ENCODE measurements around the gene GHR.

The GHR gene

GRCh38 chr5:42612750-42613366 is 189.6 kb downstream of the GHR start:
- DNase-seq: no peak

GRCh38 chr5:42614509-42614908 is 191.3 kb downstream of the GHR start:
- DNase-seq: no peak

GRCh38 chr5:42620579-42621216 is 197.5 kb downstream of the GHR start:
- no peak for DNase-seq

- DNase-seq: no peak
Measured at GRCh38 chr5:42621242-42621641, 198.0 kb downstream of the GHR start.

GRCh38 chr5:42621662-42622061 is 198.4 kb downstream of the GHR start:
- DNase-seq: no peak

GRCh38 chr5:42624912-42625311 is 201.7 kb downstream of the GHR start:
- no peak for DNase-seq

- DNase-seq: no peak
Measured at GRCh38 chr5:42626462-42626861, 203.2 kb downstream of the GHR start.

- DNase-seq: no peak
Measured at GRCh38 chr5:42628821-42629220, 205.6 kb downstream of the GHR start.

GRCh38 chr5:42629284-42629683 is 206.0 kb downstream of the GHR start:
- DNase-seq: no peak

- DNase-seq: no peak
Measured at GRCh38 chr5:42631241-42631640, 208.0 kb downstream of the GHR start.

GRCh38 chr5:42632354-42632900 is 209.2 kb downstream of the GHR start:
- DNase-seq: no peak

GRCh38 chr5:42634575-42634974 is 211.3 kb downstream of the GHR start:
- DNase-seq: no peak

GRCh38 chr5:42636425-42636824 is 213.2 kb downstream of the GHR start:
- DNase-seq: no peak

GRCh38 chr5:42636946-42637345 is 213.7 kb downstream of the GHR start:
- no peak for DNase-seq

GRCh38 chr5:42638972-42639371 is 215.7 kb downstream of the GHR start:
- no peak for DNase-seq

- DNase-seq: no peak
Measured at GRCh38 chr5:42640835-42641234, 217.6 kb downstream of the GHR start.

- no peak for DNase-seq
Measured at GRCh38 chr5:42641336-42642005, 218.2 kb downstream of the GHR start.

GRCh38 chr5:42642006-42642405 is 218.8 kb downstream of the GHR start:
- no peak for DNase-seq

GRCh38 chr5:42643360-42643759 is 220.1 kb downstream of the GHR start:
- DNase-seq: no peak

- no peak for DNase-seq
Measured at GRCh38 chr5:42645138-42645537, 221.9 kb downstream of the GHR start.

- DNase-seq: no peak
Measured at GRCh38 chr5:42648036-42648435, 224.8 kb downstream of the GHR start.

- DNase-seq: no peak
Measured at GRCh38 chr5:42648915-42649314, 225.7 kb downstream of the GHR start.

- DNase-seq: no peak
Measured at GRCh38 chr5:42650084-42650483, 226.8 kb downstream of the GHR start.

GRCh38 chr5:42653705-42654104 is 230.5 kb downstream of the GHR start:
- DNase-seq: no peak
